Heart right ventricle (tissue), 16 donors: ENCODE data around the gene HIPK4. TPM values are rescaled to one million over a fixed set of nuclear protein-coding genes. Genes with fewer than 3 reads are reported as not detected.

Experiments used
- ATAC-seq, 8 donors: fragments of 200-7000 bp; cut with Tn5 transposase; one replicate each; pipeline ENCODE4 v1.9.1; 2020; ENCODE audit warnings: mild to moderate bottlenecking in 8 of 8, moderate library complexity in 8 of 8, moderate number of reproducible peaks in 1 of 8
- DNase-seq, 2 donors: peaks; one replicate each; pipeline ENCODE4 v3.0.0-alpha.2; 2020
- H3K27ac ChIP-seq, 10 donors: fragments of 200-600 bp; sonication (generic) in 2 of 10; one replicate each; pipeline versions ENCODE4 v1.5.0 to v1.8.0; 2020 to 2022; ENCODE audit warnings: mild to moderate bottlenecking in 3 of 10
- H3K27me3 ChIP-seq, 7 donors: fragments of 200-600 bp; one replicate each; pipeline ENCODE4 v1.8.0; 2021 to 2022; ENCODE audit warnings: mild to moderate bottlenecking in 2 of 7
- H3K36me3 ChIP-seq, 9 donors: fragments of 200-600 bp; sonication (generic) in 1 of 9; one replicate each; pipeline versions ENCODE4 v1.5.0 to v1.8.0; 2020 to 2022; ENCODE audit warnings: mild to moderate bottlenecking in 2 of 9
- H3K4me1 ChIP-seq, 9 donors: fragments of 200-600 bp; sonication (generic) in 1 of 9; one replicate each; pipeline versions ENCODE4 v1.5.0 to v1.8.0; 2020 to 2022; ENCODE audit warnings: mild to moderate bottlenecking in 4 of 9
- H3K4me3 ChIP-seq, 10 donors: fragments of 200-600 bp; sonication (generic) in 2 of 10; one replicate each; pipeline versions ENCODE4 v1.5.0 to v1.8.0; 2020 to 2022; ENCODE audit warnings: mild to moderate bottlenecking in 7 of 10, moderate library complexity in 2 of 10
- H3K9me3 ChIP-seq, 11 donors: fragments of 200-600 bp in 10 of 11; sonication (generic) in 2 of 11; one replicate each; pipeline versions ENCODE4 v1.5.0 to v1.8.0; 2013 to 2022; ENCODE audit warnings: mild to moderate bottlenecking in 2 of 11, control low read depth in 1 of 11, moderate library complexity in 1 of 11
- WGBS, 2 donors: extraction: QIAGEN DNeasy Blood & Tissue Kit; methylation state at CpG; one replicate each; pipeline ENCODE4 v1.1.7; 2013; ENCODE audit warnings: inconsistent platforms in 1 of 2; 5-methylcytosine and 5-hydroxymethylcytosine counted together
- intact Hi-C, 10 donors: fragments of 100-400 bp; cut with DNase I; formaldehyde crosslinking; loops; one replicate each; pipeline versions ENCODE4 v1.11.1 to v1.14.2; 2022
- polyA plus RNA-seq, 2 donors: library from polyadenylated mRNA; stranded (reverse); fragments of 200-250 nt; gene quantifications; one replicate each; pipeline ENCODE4 v1.2.3, GENCODE V29; 2013
- total RNA-seq, 10 donors: library from RNA; stranded (reverse); fragmentation: NEBNext Ultra II Directional in 3 of 10; extraction: Animal tissue kit (Norgen Biotek cat#: 25700) in 3 of 10; gene quantifications; one replicate each; pipeline versions ENCODE4 v1.2.1 to v1.2.4, GENCODE V29; 2021 to 2023
- TF ChIP-seq, protein P1 (sequence below), 9 donors: fragments of 200-600 bp; sonication (generic) in 2 of 9; IDR thresholded peaks; one replicate each; pipeline versions ENCODE4 v1.5.0 to v1.8.0; 2021 to 2022; ENCODE audit warnings: antibody characterized with exemption in 9 of 9, mild to moderate bottlenecking in 5 of 9, moderate library complexity in 1 of 9
- donor health status: Arrhythmogenic right ventricular cardiomyopathy.
- donor health status: ischemic (EF 13 %, LVEDD 7.1; RV severe dilation, severe dysfunction).
- donor health status: healthy with polysubstance abuse.
- donor health status: DM: no; HTN: yes; CAD: no.
- donor health status: DM: no; HTN: no; CAD: no.
- donor health status: ischemic (EF 25% LVEDD 6.9; RV normal size, moderate dysfunction).
- donor health status: ischemic (EF 25% LVEDD 5.7; RV mildly dilated, moderate dysfunction).
- donor health status: healthy.
- donor health status: DM: yes; HTN: yes; CAD: no.
- donor health status: Ischemic cardiomyopathy.
- donor health status: ischemic (EF 35%, LVEDD 5.7; RV mildly dilated, moderate dysfunction).
- donor health status: nonischemic (EF 11% LVEDD 7.7; RV severe dilation, severe dysfunction).
- donor health status: DM: yes; HTN: yes; CAD: no.
- donor health status: PGD.
- donor health status: ischemic (EF 29% LVEDD 5.4; RV normal size, mild dysfunction).
- donor health status: nonischemic (EF 23%, LVEDD 6.1; RV moderate dilation, normal function).

Gene HIPK4
- total and polyA plus RNA-seq, 12 donors, result 0.09 to 0.15 (median 0.10) TPM; not detected in 9

DNA sequence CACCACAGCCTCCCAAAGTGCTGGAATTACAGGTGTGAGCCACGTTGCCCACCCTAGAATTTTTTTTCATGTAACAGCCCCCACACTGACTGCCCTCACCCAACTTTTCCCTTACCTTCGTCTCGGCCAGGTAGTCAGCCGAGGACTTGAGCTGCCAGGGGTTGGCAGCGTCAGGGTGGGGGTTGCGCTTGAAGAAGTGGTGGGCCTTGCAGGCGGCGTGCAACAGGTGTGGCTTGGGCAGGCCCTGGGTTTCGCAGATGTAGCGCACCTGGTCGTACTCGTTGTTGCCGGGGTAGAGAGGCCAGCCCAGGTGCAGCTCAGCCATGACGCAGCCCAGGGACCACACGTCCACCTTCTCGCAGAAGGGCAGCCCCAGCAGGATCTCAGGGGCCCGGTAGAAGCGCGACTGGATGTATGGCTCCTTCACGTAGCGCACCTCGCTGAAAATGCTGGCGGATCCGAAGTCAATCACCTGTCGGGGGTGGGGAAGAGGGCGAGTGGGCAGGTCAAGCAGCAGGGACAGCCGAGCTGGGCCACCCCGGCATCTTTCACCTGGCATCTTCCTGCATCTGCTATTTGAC, 6.2 kb downstream of the HIPK4 start:
- ATAC-seq, result no peak
- DNase-seq, result no peak
- peaks cover 0 to 18% (median 0%) of the 10 kb centered on the region in 9 donors for H3K36me3 ChIP-seq
- H3K9me3 ChIP-seq, result no peaks in the 10 kb centered on the region
- WGBS, 2 donors, result 84 to 85% methylated on average over 28 of the region's 28 CpGs
- no peak overlapping the region for H3K4me3 ChIP-seq
- H3K4me1 ChIP-seq, result no peaks in the 10 kb centered on the region
- TF ChIP-seq, protein P1, sequence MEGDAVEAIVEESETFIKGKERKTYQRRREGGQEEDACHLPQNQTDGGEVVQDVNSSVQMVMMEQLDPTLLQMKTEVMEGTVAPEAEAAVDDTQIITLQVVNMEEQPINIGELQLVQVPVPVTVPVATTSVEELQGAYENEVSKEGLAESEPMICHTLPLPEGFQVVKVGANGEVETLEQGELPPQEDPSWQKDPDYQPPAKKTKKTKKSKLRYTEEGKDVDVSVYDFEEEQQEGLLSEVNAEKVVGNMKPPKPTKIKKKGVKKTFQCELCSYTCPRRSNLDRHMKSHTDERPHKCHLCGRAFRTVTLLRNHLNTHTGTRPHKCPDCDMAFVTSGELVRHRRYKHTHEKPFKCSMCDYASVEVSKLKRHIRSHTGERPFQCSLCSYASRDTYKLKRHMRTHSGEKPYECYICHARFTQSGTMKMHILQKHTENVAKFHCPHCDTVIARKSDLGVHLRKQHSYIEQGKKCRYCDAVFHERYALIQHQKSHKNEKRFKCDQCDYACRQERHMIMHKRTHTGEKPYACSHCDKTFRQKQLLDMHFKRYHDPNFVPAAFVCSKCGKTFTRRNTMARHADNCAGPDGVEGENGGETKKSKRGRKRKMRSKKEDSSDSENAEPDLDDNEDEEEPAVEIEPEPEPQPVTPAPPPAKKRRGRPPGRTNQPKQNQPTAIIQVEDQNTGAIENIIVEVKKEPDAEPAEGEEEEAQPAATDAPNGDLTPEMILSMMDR (IDR thresholded peaks at IDR 0.05), result no peak
- intact Hi-C loops, result no loop called here
- no peak overlapping the region for H3K27ac ChIP-seq
- no peaks in the 10 kb centered on the region for H3K27me3 ChIP-seq

DNA sequence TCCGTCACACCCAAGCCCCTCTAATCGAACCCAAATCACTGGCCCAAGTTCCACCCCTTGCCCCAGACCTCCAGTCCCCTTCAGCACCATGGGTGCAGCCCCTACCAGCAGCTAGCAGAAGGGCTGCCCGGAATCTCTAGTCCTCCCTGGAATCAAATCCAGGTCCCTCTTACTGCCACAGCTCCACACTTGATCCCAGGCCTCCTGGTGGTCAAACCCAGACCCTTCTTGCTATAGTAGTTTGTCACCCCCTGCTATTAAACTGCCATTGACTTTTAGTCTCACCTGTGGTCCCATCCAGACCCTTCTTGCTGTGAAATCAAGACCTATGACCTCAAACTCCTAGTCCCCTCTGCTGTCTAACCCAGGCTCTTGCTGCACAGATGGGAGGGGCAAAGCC, 8.7 kb downstream of the HIPK4 start:
- no peak for DNase-seq
- H3K4me3 ChIP-seq, result no peak overlapping the region
- TF ChIP-seq, protein P1 (IDR thresholded peaks at IDR 0.05), result no peak
- no peak overlapping the region for H3K27ac ChIP-seq
- intact Hi-C loops, result no loop called here
- peaks cover 0 to 37% (median 8%) of the 10 kb centered on the region in 9 donors for H3K36me3 ChIP-seq
- H3K9me3 ChIP-seq, result no peaks in the 10 kb centered on the region
- no peaks in the 10 kb centered on the region for H3K27me3 ChIP-seq
- H3K4me1 ChIP-seq, result no peaks in the 10 kb centered on the region
- ATAC-seq, result no peak
- 71 to 73% methylated on average over 3 of the region's 3 CpGs for WGBS, 2 donors

DNA sequence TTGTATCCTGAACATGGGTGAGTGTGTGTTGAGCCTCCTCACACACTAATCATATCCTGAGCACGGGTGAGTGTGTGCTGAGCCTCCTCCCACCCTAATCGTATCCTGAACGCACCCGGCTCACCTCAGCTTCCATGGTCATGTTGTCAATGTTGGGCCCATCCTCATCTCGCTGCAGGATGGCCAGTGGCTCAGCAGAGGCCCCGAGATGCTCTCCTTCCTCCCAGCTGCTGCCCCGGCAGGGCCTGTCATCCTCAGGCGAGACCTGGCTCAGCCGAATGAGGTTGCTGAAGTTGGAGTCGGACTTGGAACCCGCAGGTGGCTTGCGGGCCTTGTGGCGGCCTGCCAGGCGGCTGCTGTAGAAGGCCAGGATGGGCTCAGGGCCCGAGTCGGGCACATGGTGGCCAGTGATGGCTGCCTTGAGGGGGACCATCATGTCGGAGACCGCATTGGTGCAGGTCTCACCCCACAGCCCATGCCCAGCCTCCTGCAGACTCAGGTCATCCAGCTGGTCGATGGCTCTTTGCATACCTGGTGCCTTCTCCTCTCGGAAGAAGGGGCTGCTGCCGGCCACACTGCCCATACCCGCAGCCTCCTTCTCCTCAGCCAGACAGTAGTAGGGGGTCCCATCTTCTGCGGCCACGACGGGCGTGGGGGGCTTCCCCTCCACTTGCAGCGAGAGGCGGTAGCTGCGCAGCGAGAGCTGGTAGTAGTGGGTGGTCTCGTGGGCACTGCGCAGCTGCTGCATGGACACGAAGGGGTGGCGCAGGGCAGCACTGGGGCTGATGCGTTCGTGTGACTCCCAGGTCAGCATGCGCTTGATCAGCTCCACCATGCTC, 9.6 kb downstream of the HIPK4 start:
- DNase-seq (no peak), ATAC-seq (no peak)
- TF ChIP-seq, protein P1 (IDR thresholded peaks at IDR 0.05), result no peak
- WGBS, 2 donors, result 86 to 87% methylated on average over 37 of the region's 37 CpGs
- intact Hi-C loops, result no loop called here
- no peaks in the 10 kb centered on the region for H3K27me3 ChIP-seq
- no peaks in the 10 kb centered on the region for H3K9me3 ChIP-seq
- H3K27ac ChIP-seq, result no peak overlapping the region
- H3K4me1 ChIP-seq, result no peaks in the 10 kb centered on the region
- H3K4me3 ChIP-seq, result no peak overlapping the region
- peaks cover 0 to 46% (median 12%) of the 10 kb centered on the region in 9 donors for H3K36me3 ChIP-seq

DNA sequence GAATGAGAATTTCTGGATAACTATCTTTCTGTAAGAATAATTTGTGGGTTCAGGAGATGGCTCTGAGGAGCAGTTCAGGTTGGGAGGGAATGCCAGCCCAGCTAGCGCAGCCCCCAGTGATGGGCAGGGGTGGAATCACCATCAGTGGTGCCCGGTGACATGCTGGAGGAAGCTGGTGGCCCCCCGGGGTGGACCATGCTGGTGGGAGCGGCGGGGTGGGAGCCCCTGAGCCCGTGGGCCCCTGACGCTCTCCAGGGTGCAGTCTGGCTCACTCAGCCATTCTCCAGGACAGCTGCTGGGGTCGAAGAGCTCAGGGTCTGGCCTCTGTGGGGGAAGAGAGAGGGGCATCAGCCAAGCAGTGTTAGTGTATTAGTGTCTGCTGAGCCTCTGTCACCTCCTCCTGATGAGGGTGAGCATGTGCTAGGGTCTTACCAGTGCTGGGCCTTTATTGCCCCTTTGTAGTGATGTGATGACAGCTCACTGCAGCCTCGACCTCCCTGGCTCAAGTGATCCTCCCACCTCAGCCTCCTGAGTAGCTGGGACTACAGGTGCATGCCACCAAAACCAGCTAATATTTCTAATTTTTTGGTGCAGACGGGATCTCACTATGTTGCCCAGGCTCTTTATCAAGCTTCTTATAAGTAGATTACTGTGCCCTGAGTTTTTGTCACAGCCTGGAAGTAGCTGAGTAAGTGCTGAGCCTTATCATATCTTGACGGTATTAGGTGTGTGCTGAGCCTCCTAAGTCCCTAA, 10.4 kb downstream of the HIPK4 start:
- peaks cover 0 to 53% (median 19%) of the 10 kb centered on the region in 9 donors for H3K36me3 ChIP-seq
- H3K4me3 ChIP-seq, result no peak overlapping the region
- H3K9me3 ChIP-seq, result no peaks in the 10 kb centered on the region
- peak in 1 of 8 donors; percentile 15 for ATAC-seq
- TF ChIP-seq, protein P1 (IDR thresholded peaks at IDR 0.05), result no peak
- 85 to 86% methylated on average over 11 of the region's 11 CpGs for WGBS, 2 donors
- no peak overlapping the region for H3K27ac ChIP-seq
- intact Hi-C loops, result no loop called here
- H3K4me1 ChIP-seq, result no peaks in the 10 kb centered on the region
- H3K27me3 ChIP-seq, result no peaks in the 10 kb centered on the region
- DNase-seq, result no peak
